ENCODE results near the gene PDE4D.

- TF ChIP-seq, protein P1, sequence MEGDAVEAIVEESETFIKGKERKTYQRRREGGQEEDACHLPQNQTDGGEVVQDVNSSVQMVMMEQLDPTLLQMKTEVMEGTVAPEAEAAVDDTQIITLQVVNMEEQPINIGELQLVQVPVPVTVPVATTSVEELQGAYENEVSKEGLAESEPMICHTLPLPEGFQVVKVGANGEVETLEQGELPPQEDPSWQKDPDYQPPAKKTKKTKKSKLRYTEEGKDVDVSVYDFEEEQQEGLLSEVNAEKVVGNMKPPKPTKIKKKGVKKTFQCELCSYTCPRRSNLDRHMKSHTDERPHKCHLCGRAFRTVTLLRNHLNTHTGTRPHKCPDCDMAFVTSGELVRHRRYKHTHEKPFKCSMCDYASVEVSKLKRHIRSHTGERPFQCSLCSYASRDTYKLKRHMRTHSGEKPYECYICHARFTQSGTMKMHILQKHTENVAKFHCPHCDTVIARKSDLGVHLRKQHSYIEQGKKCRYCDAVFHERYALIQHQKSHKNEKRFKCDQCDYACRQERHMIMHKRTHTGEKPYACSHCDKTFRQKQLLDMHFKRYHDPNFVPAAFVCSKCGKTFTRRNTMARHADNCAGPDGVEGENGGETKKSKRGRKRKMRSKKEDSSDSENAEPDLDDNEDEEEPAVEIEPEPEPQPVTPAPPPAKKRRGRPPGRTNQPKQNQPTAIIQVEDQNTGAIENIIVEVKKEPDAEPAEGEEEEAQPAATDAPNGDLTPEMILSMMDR (IDR thresholded peaks at IDR 0.05; ENCODE audit: insufficient read depth, low read length) = no peak
- TF ChIP-seq POLR2AphosphoS5 (IDR thresholded peaks at IDR 0.05; ENCODE audit: low read depth) = no peak
- TF ChIP-seq, protein P2, sequence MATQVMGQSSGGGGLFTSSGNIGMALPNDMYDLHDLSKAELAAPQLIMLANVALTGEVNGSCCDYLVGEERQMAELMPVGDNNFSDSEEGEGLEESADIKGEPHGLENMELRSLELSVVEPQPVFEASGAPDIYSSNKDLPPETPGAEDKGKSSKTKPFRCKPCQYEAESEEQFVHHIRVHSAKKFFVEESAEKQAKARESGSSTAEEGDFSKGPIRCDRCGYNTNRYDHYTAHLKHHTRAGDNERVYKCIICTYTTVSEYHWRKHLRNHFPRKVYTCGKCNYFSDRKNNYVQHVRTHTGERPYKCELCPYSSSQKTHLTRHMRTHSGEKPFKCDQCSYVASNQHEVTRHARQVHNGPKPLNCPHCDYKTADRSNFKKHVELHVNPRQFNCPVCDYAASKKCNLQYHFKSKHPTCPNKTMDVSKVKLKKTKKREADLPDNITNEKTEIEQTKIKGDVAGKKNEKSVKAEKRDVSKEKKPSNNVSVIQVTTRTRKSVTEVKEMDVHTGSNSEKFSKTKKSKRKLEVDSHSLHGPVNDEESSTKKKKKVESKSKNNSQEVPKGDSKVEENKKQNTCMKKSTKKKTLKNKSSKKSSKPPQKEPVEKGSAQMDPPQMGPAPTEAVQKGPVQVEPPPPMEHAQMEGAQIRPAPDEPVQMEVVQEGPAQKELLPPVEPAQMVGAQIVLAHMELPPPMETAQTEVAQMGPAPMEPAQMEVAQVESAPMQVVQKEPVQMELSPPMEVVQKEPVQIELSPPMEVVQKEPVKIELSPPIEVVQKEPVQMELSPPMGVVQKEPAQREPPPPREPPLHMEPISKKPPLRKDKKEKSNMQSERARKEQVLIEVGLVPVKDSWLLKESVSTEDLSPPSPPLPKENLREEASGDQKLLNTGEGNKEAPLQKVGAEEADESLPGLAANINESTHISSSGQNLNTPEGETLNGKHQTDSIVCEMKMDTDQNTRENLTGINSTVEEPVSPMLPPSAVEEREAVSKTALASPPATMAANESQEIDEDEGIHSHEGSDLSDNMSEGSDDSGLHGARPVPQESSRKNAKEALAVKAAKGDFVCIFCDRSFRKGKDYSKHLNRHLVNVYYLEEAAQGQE (IDR thresholded peaks at IDR 0.05; ENCODE audit: insufficient replicate concordance, low read depth) = no peak
- no peak for TF ChIP-seq GABPA (IDR thresholded peaks at IDR 0.05; ENCODE audit: low read depth)
These were observed 264.0 kb downstream of the PDE4D start for GRCh38 chr5:59629561-59629960.
